ENCODE data around the gene PAGR1. TPM values are rescaled to one million over a fixed set of nuclear protein-coding genes. Genes with fewer than 3 reads are reported as not detected.
A peak's percentile ranks its signal among the peaks of the same experiment; 100 is the strongest.
"Not testable (repeated sequence)": the region's sequence is repeated elsewhere in the genome, so short reads cannot be mapped to it uniquely, and the experiment has no call there.

The PAGR1 gene
- total and polyA plus RNA-seq, 4 donors: 14.9 to 85.3 (median 26.9) TPM

GRCh38 chr16:29777576-29778350, 38.2 kb upstream of the PAGR1 start, which contains the start of gene ZG16:
Gene ZG16 (plus strand): TSS chr16:29778256. CDS start chr16:29779267, 1,011 bp downstream.
- DNase-seq: no peak
- Histone ChIP-seq H3K4me3 (ENCODE audit: low read length in 2 of 2) (no peak within 1 kb of the TSS), H3K36me3 (ENCODE audit: control insufficient read depth in 1 of 2, insufficient read depth in 2 of 2, low read length in 1 of 2) (no peaks in the 10 kb centered on the region), H3K9me3 (ENCODE audit: control insufficient read depth, low read length) (no peaks in the 10 kb centered on the region), H3K27ac (ENCODE audit: low read depth in 1 of 2, low read length in 2 of 2) (no peak within 1 kb of the TSS), H3K27me3 (ENCODE audit: control insufficient read depth in 1 of 2, insufficient read depth in 2 of 2, low read length in 1 of 2) (no peaks in the 10 kb centered on the region), H3K4me1 (ENCODE audit: control insufficient read depth in 1 of 2, insufficient read depth in 2 of 2, low read length in 2 of 2) (no peaks in the 10 kb centered on the region)
- intact Hi-C loops (cut with DNase I): no loop called here
- WGBS, 2 donors: 69 to 73% methylated on average over 10 of the region's 10 CpGs
- ATAC-seq (ENCODE audit: low FRiP score): no peak

GRCh38 chr16:29779474-29779873, 36.5 kb upstream of the PAGR1 start:
- Histone ChIP-seq H3K36me3 (ENCODE audit: control insufficient read depth in 1 of 2, insufficient read depth in 2 of 2, low read length in 1 of 2) (no peaks in the 10 kb centered on the region), H3K27me3 (ENCODE audit: control insufficient read depth in 1 of 2, insufficient read depth in 2 of 2, low read length in 1 of 2) (no peaks in the 10 kb centered on the region), H3K4me3 (ENCODE audit: low read length in 2 of 2) (no peak overlapping the region), H3K4me1 (ENCODE audit: control insufficient read depth in 1 of 2, insufficient read depth in 2 of 2, low read length in 2 of 2) (no peaks in the 10 kb centered on the region), H3K9me3 (ENCODE audit: control insufficient read depth, low read length) (no peaks in the 10 kb centered on the region), H3K27ac (ENCODE audit: low read depth in 1 of 2, low read length in 2 of 2) (no peak overlapping the region)
- no peak for DNase-seq
- WGBS, 2 donors: 23 to 34% methylated on average over 10 of the region's 10 CpGs
- no peak for ATAC-seq (ENCODE audit: low FRiP score)
- intact Hi-C loops (cut with DNase I): no loop called here

GRCh38 chr16:29783094-29783953, 32.6 kb upstream of the PAGR1 start:
- H3K9me3 ChIP-seq (ENCODE audit: control insufficient read depth, low read length); H3K27me3 ChIP-seq (ENCODE audit: control insufficient read depth in 1 of 2, insufficient read depth in 2 of 2, low read length in 1 of 2); DNase-seq; H3K4me3 ChIP-seq (ENCODE audit: low read length in 2 of 2); intact Hi-C loops (cut with DNase I); H3K4me1 ChIP-seq (ENCODE audit: control insufficient read depth in 1 of 2, insufficient read depth in 2 of 2, low read length in 2 of 2); H3K36me3 ChIP-seq (ENCODE audit: control insufficient read depth in 1 of 2, insufficient read depth in 2 of 2, low read length in 1 of 2); H3K27ac ChIP-seq (ENCODE audit: low read depth in 1 of 2, low read length in 2 of 2); ATAC-seq (ENCODE audit: low FRiP score): not testable (repeated sequence)
- WGBS, 2 donors: 49 to 54% methylated on average over 13 of the region's 13 CpGs

GRCh38 chr16:29784157-29784556, 31.8 kb upstream of the PAGR1 start:
- H3K4me3 ChIP-seq (ENCODE audit: low read length in 2 of 2): no peak overlapping the region
- intact Hi-C loops (cut with DNase I): no loop called here
- H3K9me3 ChIP-seq (ENCODE audit: control insufficient read depth, low read length): no peaks in the 10 kb centered on the region
- no peaks in the 10 kb centered on the region for H3K4me1 ChIP-seq (ENCODE audit: control insufficient read depth in 1 of 2, insufficient read depth in 2 of 2, low read length in 2 of 2)
- DNase-seq: no peak
- no peaks in the 10 kb centered on the region for H3K27me3 ChIP-seq (ENCODE audit: control insufficient read depth in 1 of 2, insufficient read depth in 2 of 2, low read length in 1 of 2)
- no peak overlapping the region for H3K27ac ChIP-seq (ENCODE audit: low read depth in 1 of 2, low read length in 2 of 2)
- 92 to 100% methylated on average over 2 of the region's 2 CpGs for WGBS, 2 donors
- no peaks in the 10 kb centered on the region for H3K36me3 ChIP-seq (ENCODE audit: control insufficient read depth in 1 of 2, insufficient read depth in 2 of 2, low read length in 1 of 2)
- ATAC-seq (ENCODE audit: low FRiP score): no peak

- no peaks in the 10 kb centered on the region for H3K27me3 ChIP-seq (ENCODE audit: control insufficient read depth in 1 of 2, insufficient read depth in 2 of 2, low read length in 1 of 2)
- no peaks in the 10 kb centered on the region for H3K9me3 ChIP-seq (ENCODE audit: control insufficient read depth, low read length)
- no peaks in the 10 kb centered on the region for H3K36me3 ChIP-seq (ENCODE audit: control insufficient read depth in 1 of 2, insufficient read depth in 2 of 2, low read length in 1 of 2)
- DNase-seq (peak; percentile 88 to 94), ATAC-seq (ENCODE audit: low FRiP score) (peak; percentile 91)
- WGBS, 2 donors: 2 to 4% methylated on average over 38 of the region's 38 CpGs
- H3K4me3 ChIP-seq (ENCODE audit: low read length in 2 of 2): no peak overlapping the region
- no peak overlapping the region for H3K27ac ChIP-seq (ENCODE audit: low read depth in 1 of 2, low read length in 2 of 2)
- H3K4me1 ChIP-seq (ENCODE audit: control insufficient read depth in 1 of 2, insufficient read depth in 2 of 2, low read length in 2 of 2): no peaks in the 10 kb centered on the region
- intact Hi-C loops (cut with DNase I): no loop called here
These were observed 31.0 kb upstream of the PAGR1 start for GRCh38 chr16:29784901-29785500.

- H3K4me1 ChIP-seq (ENCODE audit: control insufficient read depth in 1 of 2, insufficient read depth in 2 of 2, low read length in 2 of 2); H3K9me3 ChIP-seq (ENCODE audit: control insufficient read depth, low read length); H3K36me3 ChIP-seq (ENCODE audit: control insufficient read depth in 1 of 2, insufficient read depth in 2 of 2, low read length in 1 of 2); H3K27me3 ChIP-seq (ENCODE audit: control insufficient read depth in 1 of 2, insufficient read depth in 2 of 2, low read length in 1 of 2); H3K4me3 ChIP-seq (ENCODE audit: low read length in 2 of 2); H3K27ac ChIP-seq (ENCODE audit: low read depth in 1 of 2, low read length in 2 of 2); intact Hi-C loops (cut with DNase I); ATAC-seq (ENCODE audit: low FRiP score); DNase-seq: not testable (repeated sequence)
- 85 to 86% methylated on average over 4 of the region's 4 CpGs for WGBS, 2 donors
These were observed 28.8 kb upstream of the PAGR1 start for GRCh38 chr16:29787155-29787554.

- DNase-seq: no peak
- peak overlapping the region in 1 of 2 donors; percentile 1 for H3K4me3 ChIP-seq (ENCODE audit: low read length in 2 of 2)
- intact Hi-C loops (cut with DNase I): no loop called here
- ATAC-seq (ENCODE audit: low FRiP score): no peak
- peak overlapping the region; percentile 6 to 80 for H3K27ac ChIP-seq (ENCODE audit: low read depth in 1 of 2, low read length in 2 of 2)
- no peaks in the 10 kb centered on the region for H3K36me3 ChIP-seq (ENCODE audit: control insufficient read depth in 1 of 2, insufficient read depth in 2 of 2, low read length in 1 of 2)
- WGBS, 2 donors: 58 to 59% methylated on average over 20 of the region's 20 CpGs
- H3K9me3 ChIP-seq (ENCODE audit: control insufficient read depth, low read length): no peaks in the 10 kb centered on the region
- no peaks in the 10 kb centered on the region for H3K27me3 ChIP-seq (ENCODE audit: control insufficient read depth in 1 of 2, insufficient read depth in 2 of 2, low read length in 1 of 2)
- H3K4me1 ChIP-seq (ENCODE audit: control insufficient read depth in 1 of 2, insufficient read depth in 2 of 2, low read length in 2 of 2): no peaks in the 10 kb centered on the region
These were observed 26.2 kb upstream of the PAGR1 start for GRCh38 chr16:29789775-29790182.

GRCh38 chr16:29790183-29790948, 25.6 kb upstream of the PAGR1 start, which contains the start of gene KIF22:
Gene KIF22 (plus strand): TSS chr16:29790751. CDS start chr16:29790760, 9 bp downstream.
- WGBS, 2 donors: 0% methylated on average over 64 to 67 of the region's 67 CpGs
- Histone ChIP-seq H3K27ac (ENCODE audit: low read depth in 1 of 2, low read length in 2 of 2) (peak within 1 kb of the TSS; percentile 6 to 80), H3K4me3 (ENCODE audit: low read length in 2 of 2) (peak within 1 kb of the TSS; percentile 51 to 77)

More at GRCh38 chr16:29790183-29790948, 25.6 kb upstream of the PAGR1 start, which contains the start of gene KIF22:
- H3K4me1 ChIP-seq (ENCODE audit: control insufficient read depth in 1 of 2, insufficient read depth in 2 of 2, low read length in 2 of 2): no peaks in the 10 kb centered on the region
- DNase-seq: peak; percentile 99 to 100
- ATAC-seq (ENCODE audit: low FRiP score): peak; percentile 100
- H3K36me3 ChIP-seq (ENCODE audit: control insufficient read depth in 1 of 2, insufficient read depth in 2 of 2, low read length in 1 of 2): no peaks in the 10 kb centered on the region
- intact Hi-C loops (cut with DNase I): no loop called here
- no peaks in the 10 kb centered on the region for H3K9me3 ChIP-seq (ENCODE audit: control insufficient read depth, low read length)
- no peaks in the 10 kb centered on the region for H3K27me3 ChIP-seq (ENCODE audit: control insufficient read depth in 1 of 2, insufficient read depth in 2 of 2, low read length in 1 of 2)
